Pancreas (tissue), 10 donors: Measurements from ENCODE around the gene CDH10. TPM values are rescaled to one million over a fixed set of nuclear protein-coding genes. Genes with fewer than 3 reads are reported as not detected.

Experiments
- ATAC-seq, 4 donors: fragments of 200-7000 bp; cut with Tn5 transposase; one replicate each; pipeline versions ENCODE4 v1.8.0 to v1.9.1; 2020; ENCODE audit warnings: mild to moderate bottlenecking in 4 of 4, moderate library complexity in 4 of 4
- DNase-seq, 6 donors: peaks; one replicate each; pipeline ENCODE4 v3.0.0-alpha.2; 2020
- FAIRE-seq: peaks from 2 replicates; lab custom pipeline; 2012; peaks lifted over from hg19 to GRCh38; lab: Jason Lieb, UNC
- H3K27ac ChIP-seq, 4 donors: fragments of 200-600 bp; sonication (generic); 1 replicate in 3 of 4; 2 replicates in 1 of 4; pipeline versions ENCODE4 v1.5.0 to v1.8.0; 2020
- H3K27me3 ChIP-seq, 4 donors: fragments of 200-600 bp; one replicate each; pipeline ENCODE4 v1.8.0; 2021
- H3K36me3 ChIP-seq, 3 donors: fragments of 200-600 bp; sonication (generic) in 1 of 3; one replicate each; pipeline versions ENCODE4 v1.5.0 to v1.8.0; 2020 to 2021
- H3K4me1 ChIP-seq, 3 donors: fragments of 200-600 bp; one replicate each; pipeline ENCODE4 v1.8.0; 2021
- H3K4me3 ChIP-seq, 4 donors: fragments of 200-600 bp; sonication (generic) in 2 of 4; one replicate each; pipeline versions ENCODE4 v1.5.0 to v1.8.0; 2020 to 2021
- H3K9me3 ChIP-seq, 4 donors: fragments of 200-600 bp; one replicate each; pipeline ENCODE4 v1.8.0; 2021
- WGBS, 2 donors: extraction: QIAGEN DNeasy Blood & Tissue Kit; methylation state at CpG; one replicate each; pipeline ENCODE4 v1.1.7; 2013; 5-methylcytosine and 5-hydroxymethylcytosine counted together
- intact Hi-C, 3 donors: fragments of 100-400 bp; cut with DNase I; formaldehyde crosslinking; loops; one replicate each; pipeline versions ENCODE4 v1.11.1 to v1.14.2; 2022
- polyA plus RNA-seq, 2 donors: library from polyadenylated mRNA; stranded (reverse); fragments of 200-250 nt; gene quantifications; one replicate each; pipeline ENCODE4 v1.2.3, GENCODE V29; 2013
- total RNA-seq, 6 donors: library from RNA; stranded (reverse); fragmentation: NEBNext Ultra II Directional in 4 of 6; extraction: Animal tissue kit (Norgen Biotek cat#: 25700) in 4 of 6; gene quantifications; one replicate each; pipeline versions ENCODE4 v1.2.1 to v1.2.4, GENCODE V29; 2021 to 2023
- TF ChIP-seq, protein P1 (sequence below), 4 donors: fragments of 200-600 bp; sonication (generic) in 3 of 4; IDR thresholded peaks; one replicate each; pipeline versions ENCODE4 v1.5.0 to v1.8.0; 2021; ENCODE audit warnings: antibody characterized with exemption in 4 of 4
- donor health status: healthy with polysubstance abuse.
- donor health status: DM: no; HTN: no; CAD: no; lungs with moderate emphysema.
- donor health status: DM: no; HTN: no; CAD: no.
- donor health status: control.
- donor health status: control.
- donor health status: Bipolar disorder and iron deficiency.
- donor health status: DM: yes; HTN: yes; CAD: no.
- donor health status: DM: no; HTN: no; CAD: no.
- donor health status: DM: no; HTN: no; CAD: no.
- donor health status: DM: yes; HTN: yes; CAD: no.

The CDH10 gene
- total and polyA plus RNA-seq, 8 donors: 0.14 to 2.9 (median 0.44) TPM

DNA sequence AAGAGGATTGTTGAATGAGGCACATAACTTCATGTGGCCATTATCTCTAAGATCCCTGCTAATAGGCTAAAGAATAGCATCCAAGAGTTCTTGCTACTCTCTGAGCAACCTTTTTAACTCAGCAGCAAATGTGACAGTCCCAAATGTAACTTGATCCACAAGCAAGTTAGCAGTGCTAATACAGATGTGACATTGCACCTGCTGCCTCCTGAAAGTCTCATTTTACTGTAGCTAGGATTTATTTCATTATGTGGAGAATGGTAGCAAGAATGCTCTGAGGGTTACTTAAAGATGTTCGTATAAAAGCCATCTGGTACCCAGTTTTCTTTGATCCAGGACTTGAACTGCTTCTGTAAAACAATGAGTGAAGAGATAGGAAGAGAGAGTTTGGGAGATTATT, 45.8 kb downstream of the CDH10 start:
- no peak for ATAC-seq
- Histone ChIP-seq H3K27me3 (no peaks in the 10 kb centered on the region), H3K36me3 (no peaks in the 10 kb centered on the region), H3K4me3 (no peak overlapping the region), H3K4me1 (no peaks in the 10 kb centered on the region), H3K27ac (no peak overlapping the region), H3K9me3 (no peaks in the 10 kb centered on the region)
- intact Hi-C loops: no loop called here
- TF ChIP-seq, protein P1, sequence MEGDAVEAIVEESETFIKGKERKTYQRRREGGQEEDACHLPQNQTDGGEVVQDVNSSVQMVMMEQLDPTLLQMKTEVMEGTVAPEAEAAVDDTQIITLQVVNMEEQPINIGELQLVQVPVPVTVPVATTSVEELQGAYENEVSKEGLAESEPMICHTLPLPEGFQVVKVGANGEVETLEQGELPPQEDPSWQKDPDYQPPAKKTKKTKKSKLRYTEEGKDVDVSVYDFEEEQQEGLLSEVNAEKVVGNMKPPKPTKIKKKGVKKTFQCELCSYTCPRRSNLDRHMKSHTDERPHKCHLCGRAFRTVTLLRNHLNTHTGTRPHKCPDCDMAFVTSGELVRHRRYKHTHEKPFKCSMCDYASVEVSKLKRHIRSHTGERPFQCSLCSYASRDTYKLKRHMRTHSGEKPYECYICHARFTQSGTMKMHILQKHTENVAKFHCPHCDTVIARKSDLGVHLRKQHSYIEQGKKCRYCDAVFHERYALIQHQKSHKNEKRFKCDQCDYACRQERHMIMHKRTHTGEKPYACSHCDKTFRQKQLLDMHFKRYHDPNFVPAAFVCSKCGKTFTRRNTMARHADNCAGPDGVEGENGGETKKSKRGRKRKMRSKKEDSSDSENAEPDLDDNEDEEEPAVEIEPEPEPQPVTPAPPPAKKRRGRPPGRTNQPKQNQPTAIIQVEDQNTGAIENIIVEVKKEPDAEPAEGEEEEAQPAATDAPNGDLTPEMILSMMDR (IDR thresholded peaks at IDR 0.05): no peak
- no peak for DNase-seq
- FAIRE-seq: no peak
- WGBS, 2 donors: 26 to 33% methylated on average over 1 of the region's 1 CpG

DNA sequence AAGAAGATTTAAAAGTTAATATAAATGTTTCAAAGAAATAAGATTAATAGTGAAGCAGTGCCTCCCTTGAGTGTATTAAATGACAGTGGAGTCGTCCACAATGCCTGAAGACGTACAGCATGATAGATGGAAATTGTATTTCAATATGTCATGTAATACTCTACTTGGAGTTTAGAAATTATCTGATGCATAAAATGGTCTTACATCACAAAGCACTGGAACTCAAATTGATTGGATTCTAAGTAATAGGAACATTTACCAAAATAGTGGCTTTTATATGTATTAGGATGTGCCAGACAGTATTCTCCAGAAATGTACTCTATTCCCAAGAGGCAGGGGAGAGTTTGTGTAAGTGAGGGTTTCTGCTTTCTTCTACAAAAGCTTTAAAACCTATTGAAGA, 49.4 kb downstream of the CDH10 start:
- Histone ChIP-seq H3K27me3 (no peaks in the 10 kb centered on the region), H3K4me1 (no peaks in the 10 kb centered on the region), H3K9me3 (no peaks in the 10 kb centered on the region), H3K36me3 (no peaks in the 10 kb centered on the region), H3K27ac (no peak overlapping the region), H3K4me3 (no peak overlapping the region)
- TF ChIP-seq, protein P1 (IDR thresholded peaks at IDR 0.05): no peak
- no peak for DNase-seq
- 41 to 62% methylated on average over 2 of the region's 2 CpGs for WGBS, 2 donors
- intact Hi-C loops: no loop called here
- no peak for FAIRE-seq
- ATAC-seq: no peak

DNA sequence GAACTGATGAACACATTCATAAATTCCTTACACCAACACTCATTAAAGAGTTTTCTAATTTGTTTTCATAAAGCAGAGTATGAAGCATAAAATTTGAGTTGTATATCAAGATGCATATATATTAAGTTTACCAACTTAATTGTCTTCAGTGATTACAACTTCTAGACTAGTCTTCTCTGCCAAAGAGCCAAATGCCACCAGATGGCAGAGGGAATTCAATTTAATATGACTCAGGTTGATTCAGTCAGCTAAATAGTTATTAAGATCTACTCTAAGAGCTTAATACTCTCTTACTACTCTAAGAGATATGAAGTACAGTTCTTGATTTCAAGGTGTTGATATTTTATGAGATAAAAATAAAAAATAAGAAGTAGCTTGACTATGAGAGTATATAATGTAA, 53.4 kb downstream of the CDH10 start:
- no peak for ATAC-seq
- H3K4me1 ChIP-seq: no peaks in the 10 kb centered on the region
- no peaks in the 10 kb centered on the region for H3K36me3 ChIP-seq
- no peak overlapping the region for H3K4me3 ChIP-seq
- no peaks in the 10 kb centered on the region for H3K9me3 ChIP-seq
- intact Hi-C loops: no loop called here
- DNase-seq: no peak
- H3K27ac ChIP-seq: no peak overlapping the region
- H3K27me3 ChIP-seq: no peaks in the 10 kb centered on the region
- TF ChIP-seq, protein P1 (IDR thresholded peaks at IDR 0.05): no peak
- FAIRE-seq: no peak

DNA sequence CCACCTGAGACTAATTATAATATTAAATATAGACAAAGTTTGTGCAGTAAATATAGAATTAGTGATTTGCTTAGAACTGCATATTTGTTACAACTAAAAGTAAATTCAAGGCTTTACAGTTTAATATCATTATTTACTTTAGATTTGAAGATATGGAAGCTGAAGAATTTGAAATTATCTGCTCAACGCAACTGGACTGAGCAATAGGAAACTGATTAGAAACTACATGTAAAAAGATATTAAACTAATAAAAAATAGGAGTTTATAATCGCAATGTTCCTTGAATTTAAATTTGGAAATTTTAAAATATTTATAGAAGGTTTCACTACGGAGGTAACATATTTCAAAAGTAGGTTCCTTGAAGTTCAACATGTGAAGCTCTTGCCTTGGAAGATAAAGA, 55.2 kb downstream of the CDH10 start:
- Histone ChIP-seq H3K27ac (no peak overlapping the region), H3K4me1 (no peaks in the 10 kb centered on the region), H3K36me3 (no peaks in the 10 kb centered on the region), H3K9me3 (no peaks in the 10 kb centered on the region), H3K27me3 (no peaks in the 10 kb centered on the region), H3K4me3 (no peak overlapping the region)
- TF ChIP-seq, protein P1 (IDR thresholded peaks at IDR 0.05): no peak
- DNase-seq: no peak
- ATAC-seq: no peak
- FAIRE-seq: no peak
- 53 to 62% methylated on average over 3 of the region's 3 CpGs for WGBS, 2 donors
- intact Hi-C loops: no loop called here

DNA sequence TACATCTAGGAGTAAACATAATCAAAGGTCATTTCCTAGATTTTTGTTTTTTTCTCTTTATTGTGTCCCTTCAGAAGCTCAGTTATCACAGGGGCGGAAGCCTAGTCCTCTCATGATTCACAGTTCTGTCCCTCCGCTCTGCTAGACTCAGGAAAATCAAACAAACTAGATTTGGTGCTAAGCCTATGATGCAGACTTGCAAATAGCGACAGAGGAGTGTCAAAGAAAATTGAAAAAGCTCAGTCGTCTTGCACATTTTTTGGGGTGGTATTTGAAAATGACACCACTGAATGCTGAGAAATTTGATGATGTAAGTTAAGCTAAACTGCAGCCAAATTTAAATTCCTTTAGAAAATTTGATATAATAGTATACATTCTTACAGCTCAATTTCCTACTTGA, 59.0 kb downstream of the CDH10 start:
- ATAC-seq (no peak), DNase-seq (no peak), FAIRE-seq (no peak)
- TF ChIP-seq, protein P1 (IDR thresholded peaks at IDR 0.05): no peak
- H3K4me1 ChIP-seq: no peaks in the 10 kb centered on the region
- H3K27me3 ChIP-seq: no peaks in the 10 kb centered on the region
- H3K27ac ChIP-seq: no peak overlapping the region
- H3K4me3 ChIP-seq: no peak overlapping the region
- intact Hi-C loops: no loop called here
- WGBS, 2 donors: 71 to 78% methylated on average over 4 of the region's 4 CpGs
- no peaks in the 10 kb centered on the region for H3K36me3 ChIP-seq
- H3K9me3 ChIP-seq: no peaks in the 10 kb centered on the region
